ENCODE results near the gene AGAP2. TPM values are rescaled to one million over a fixed set of nuclear protein-coding genes. Genes with fewer than 3 reads are reported as not detected.

Gene AGAP2
- total RNA-seq, 1 donor from 2014 or later = 1.5 TPM

Small RNA genes lying within 50 kb of the gene (microRNA-seq; reads per million reads assigned to microRNA genes)
- not detected for gene MIR6759 (ENCODE audit: borderline number of aligned reads, borderline replicate concordance)

Other genes with a start within 250 kb of the AGAP2 start
- 25.0 TPM for gene DDIT3, start 218.2 kb downstream of the AGAP2 start, total RNA-seq
- 26.8 TPM for gene MBD6, start 215.9 kb downstream of the AGAP2 start, total RNA-seq
- gene DCTN2, start 191.6 kb downstream of the AGAP2 start, total RNA-seq = 131 TPM
- 4.4 TPM for gene KIF5A, start 188.7 kb downstream of the AGAP2 start, total RNA-seq
- 16.7 TPM for gene PIP4K2C, start 147.6 kb downstream of the AGAP2 start, total RNA-seq
- 22.1 TPM for gene DTX3, start 133.9 kb downstream of the AGAP2 start, total RNA-seq
- 28.7 TPM for gene ARHGEF25, start 127.3 kb downstream of the AGAP2 start, total RNA-seq
- gene B4GALNT1, start 105.5 kb downstream of the AGAP2 start, total RNA-seq = 7.6 TPM
- gene OS9, start 44.6 kb downstream of the AGAP2 start, total RNA-seq = 105 TPM
- 67.0 TPM for gene TSPAN31, start 6.3 kb upstream of the AGAP2 start, total RNA-seq
- 102 TPM for gene CDK4, start 13.6 kb upstream of the AGAP2 start, total RNA-seq
- gene MARCHF9, start 16.4 kb upstream of the AGAP2 start, total RNA-seq = 8.3 TPM
- 1.7 TPM for gene CYP27B1, start 28.3 kb upstream of the AGAP2 start, total RNA-seq
- gene METTL1, start 33.4 kb upstream of the AGAP2 start, total RNA-seq = 10.8 TPM
- 9.3 TPM for gene EEF1AKMT3, start 33.9 kb upstream of the AGAP2 start, total RNA-seq
- 17.9 TPM for gene TSFM, start 44.0 kb upstream of the AGAP2 start, total RNA-seq
- gene AVIL, start 80.0 kb upstream of the AGAP2 start, total RNA-seq = 5.2 TPM
- gene CTDSP2, start 108.0 kb upstream of the AGAP2 start, total RNA-seq = 108 TPM
- gene ATP23, start 202.8 kb upstream of the AGAP2 start, total RNA-seq = 31.9 TPM

Measured in vagina (tissue), 2 donors.